Omental fat pad (tissue), 4 donors: ENCODE results near the gene METTL9. TPM values are rescaled to one million over a fixed set of nuclear protein-coding genes. Genes with fewer than 3 reads are reported as not detected.
A peak's percentile ranks its signal among the peaks of the same experiment; 100 is the strongest.
"Not testable (repeated sequence)": the region's sequence is repeated elsewhere in the genome, so short reads cannot be mapped to it uniquely, and the experiment has no call there.

Experiments
- ATAC-seq: fragments of 150-250 bp; one replicate; pipeline ENCODE4 v1.9.1; 2016; ENCODE audit warnings: mild to moderate bottlenecking, moderate library complexity; ENCODE audit not compliant: low FRiP score
- DNase-seq: peaks from one replicate; pipeline ENCODE4 v3.0.0-alpha.2; 2019; ENCODE audit warnings: low spot score
- total RNA-seq, 4 donors: library from RNA; depleted of rRNA; stranded (reverse); fragments of >200 nt; gene quantifications; one replicate each; pipeline ENCODE4 v1.1.0, GENCODE V29; 2016
- TF ChIP-seq, protein P1 (sequence below), 3 donors: fragments of 450-650 bp; IDR thresholded peaks; one replicate each; pipeline ENCODE4 v1.5.1; 2016 to 2017; ENCODE audit warnings: antibody characterized with exemption in 3 of 3, mild to moderate bottlenecking in 3 of 3, moderate library complexity in 2 of 3

Gene METTL9
- 100 to 1,000 TPM in 3 of 4 donors, 10 to 100 TPM in 1; 98.9 to 195 (median 114) TPM for total RNA-seq

GRCh38 chr16:21599122-21600030 lies at the start of gene METTL9:
Gene METTL9, plus strand, starts transcription at chr16:21599577. Its CDS starts 157 bp downstream, at chr16:21599734.
- ATAC-seq (peak; percentile 98), DNase-seq (peak; percentile 73)
- TF ChIP-seq, protein P1, sequence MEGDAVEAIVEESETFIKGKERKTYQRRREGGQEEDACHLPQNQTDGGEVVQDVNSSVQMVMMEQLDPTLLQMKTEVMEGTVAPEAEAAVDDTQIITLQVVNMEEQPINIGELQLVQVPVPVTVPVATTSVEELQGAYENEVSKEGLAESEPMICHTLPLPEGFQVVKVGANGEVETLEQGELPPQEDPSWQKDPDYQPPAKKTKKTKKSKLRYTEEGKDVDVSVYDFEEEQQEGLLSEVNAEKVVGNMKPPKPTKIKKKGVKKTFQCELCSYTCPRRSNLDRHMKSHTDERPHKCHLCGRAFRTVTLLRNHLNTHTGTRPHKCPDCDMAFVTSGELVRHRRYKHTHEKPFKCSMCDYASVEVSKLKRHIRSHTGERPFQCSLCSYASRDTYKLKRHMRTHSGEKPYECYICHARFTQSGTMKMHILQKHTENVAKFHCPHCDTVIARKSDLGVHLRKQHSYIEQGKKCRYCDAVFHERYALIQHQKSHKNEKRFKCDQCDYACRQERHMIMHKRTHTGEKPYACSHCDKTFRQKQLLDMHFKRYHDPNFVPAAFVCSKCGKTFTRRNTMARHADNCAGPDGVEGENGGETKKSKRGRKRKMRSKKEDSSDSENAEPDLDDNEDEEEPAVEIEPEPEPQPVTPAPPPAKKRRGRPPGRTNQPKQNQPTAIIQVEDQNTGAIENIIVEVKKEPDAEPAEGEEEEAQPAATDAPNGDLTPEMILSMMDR (IDR thresholded peaks at IDR 0.05) = no peak

GRCh38 chr16:21549975-21550374 lies 49.4 kb upstream of the METTL9 start:
- not testable (repeated sequence) for DNase-seq, ATAC-seq

GRCh38 chr16:21550435-21550834 lies 48.9 kb upstream of the METTL9 start:
- not testable (repeated sequence) for ATAC-seq, DNase-seq

DNA sequence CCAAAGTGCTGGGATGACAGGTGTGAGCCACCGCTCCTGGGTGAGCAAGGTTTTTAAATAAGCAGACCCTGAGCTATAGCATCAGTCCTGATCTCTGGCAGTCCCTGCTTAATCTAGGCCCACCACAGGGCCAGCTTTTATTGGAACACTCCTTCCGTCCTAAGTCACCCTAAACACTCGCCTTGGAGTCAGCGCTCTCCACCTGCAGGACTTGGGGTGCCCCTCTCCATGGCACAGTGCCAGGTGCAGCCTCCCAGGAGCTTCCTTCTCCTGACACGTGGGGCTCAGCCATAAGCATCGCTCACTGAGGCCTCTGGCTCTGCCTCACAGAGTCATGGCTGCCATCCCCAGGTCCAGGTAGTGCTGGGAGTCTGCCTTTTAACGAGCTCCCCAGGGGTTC lies 48.3 kb upstream of the METTL9 start:
- ATAC-seq, DNase-seq: not testable (repeated sequence)

DNA sequence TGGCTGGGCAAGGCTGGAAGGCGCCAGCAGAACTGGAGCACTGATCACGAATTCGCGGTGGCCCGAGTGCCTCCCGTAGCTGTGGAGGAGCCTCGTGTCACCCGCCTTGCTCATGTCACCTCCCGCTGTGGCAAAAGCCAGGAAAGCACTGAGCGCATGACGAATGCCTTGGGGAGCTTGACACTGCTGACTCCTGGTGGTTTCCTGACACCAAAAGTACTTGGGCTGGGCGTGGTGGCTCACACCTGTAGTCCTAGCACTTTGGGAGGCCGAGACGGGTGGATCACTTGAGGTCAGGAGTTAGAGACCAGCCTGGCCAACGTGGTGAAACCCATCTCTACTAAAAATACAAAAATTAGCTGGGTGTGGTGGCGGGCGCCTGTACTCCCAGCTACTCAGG lies 47.8 kb upstream of the METTL9 start:
- ATAC-seq, DNase-seq: not testable (repeated sequence)

GRCh38 chr16:21553481-21554296 lies 45.7 kb upstream of the METTL9 start:
- DNase-seq, ATAC-seq: not testable (repeated sequence)

DNA sequence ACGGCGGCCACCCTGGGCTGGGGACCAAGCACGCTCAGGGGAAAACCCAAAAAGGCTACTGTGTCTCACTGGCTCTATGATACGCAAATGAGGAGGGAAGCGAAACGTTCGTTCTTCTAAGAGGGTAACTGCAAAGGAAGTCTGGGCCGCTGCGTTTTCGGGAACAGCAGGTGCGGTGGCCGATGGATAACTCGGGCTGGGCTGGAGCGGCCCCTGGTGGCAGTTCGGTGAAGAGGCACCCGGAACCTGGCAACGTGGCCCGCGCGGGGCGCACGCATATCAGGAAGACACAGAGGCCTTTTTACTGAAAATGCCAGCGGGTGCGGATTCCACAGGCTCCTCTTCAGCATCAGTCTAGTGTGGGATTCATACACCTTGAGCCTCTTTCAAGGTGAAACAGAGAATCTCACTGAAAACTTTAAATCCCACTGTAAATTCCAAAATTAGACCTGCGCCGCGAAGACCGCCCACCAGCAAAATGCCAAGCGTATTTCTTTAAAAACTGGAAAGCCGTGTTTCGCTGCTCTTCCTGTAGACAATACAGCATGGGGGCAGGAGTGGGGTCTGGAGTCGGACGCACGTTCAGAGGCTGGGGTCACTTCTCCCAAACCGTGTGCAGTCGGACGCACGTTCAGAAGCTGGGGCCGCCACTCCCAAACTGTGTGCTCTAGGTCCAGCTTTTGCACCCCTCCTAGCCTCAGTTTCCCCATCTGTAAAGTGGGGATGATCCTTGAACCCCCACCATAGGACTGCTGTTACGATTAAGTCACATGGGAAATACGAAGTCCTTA lies 44.4 kb upstream of the METTL9 start:
- ATAC-seq = peak; percentile 55
- peak; percentile 64 for DNase-seq
- TF ChIP-seq, protein P1 (IDR thresholded peaks at IDR 0.05) = peak in 2 of 3 donors; percentile 75 to 83

- ATAC-seq, DNase-seq: not testable (repeated sequence)
These were observed 43.8 kb upstream of the METTL9 start for GRCh38 chr16:21555621-21556020.

DNA sequence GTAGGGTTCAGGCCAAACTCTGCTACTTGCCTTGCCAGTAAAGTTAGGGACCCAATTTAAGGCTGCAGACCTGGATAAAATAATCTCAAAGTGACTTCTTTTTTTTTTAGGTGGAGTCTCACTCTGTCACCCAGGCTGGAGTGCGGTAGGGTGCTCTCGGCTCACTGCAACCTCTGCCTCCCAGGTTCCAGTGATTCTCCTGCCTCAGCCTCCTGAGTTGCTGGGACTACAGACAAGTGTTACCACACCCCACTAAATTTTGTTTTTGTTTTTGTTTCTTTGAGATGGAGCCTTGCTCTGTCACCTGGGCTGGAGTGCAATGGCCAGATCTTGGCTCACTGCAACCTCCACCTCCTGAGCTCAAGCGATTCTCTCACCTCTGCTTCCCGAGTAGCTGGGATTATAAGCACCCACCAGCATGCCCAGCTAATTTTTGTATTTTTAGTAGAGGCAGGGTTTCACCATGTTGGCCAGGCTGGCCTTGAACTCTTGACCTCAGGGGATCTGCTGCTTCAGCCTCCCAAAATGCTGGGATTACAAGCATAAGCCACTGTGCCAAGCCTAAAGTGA lies 43.3 kb upstream of the METTL9 start:
- DNase-seq, ATAC-seq: not testable (repeated sequence)

DNA sequence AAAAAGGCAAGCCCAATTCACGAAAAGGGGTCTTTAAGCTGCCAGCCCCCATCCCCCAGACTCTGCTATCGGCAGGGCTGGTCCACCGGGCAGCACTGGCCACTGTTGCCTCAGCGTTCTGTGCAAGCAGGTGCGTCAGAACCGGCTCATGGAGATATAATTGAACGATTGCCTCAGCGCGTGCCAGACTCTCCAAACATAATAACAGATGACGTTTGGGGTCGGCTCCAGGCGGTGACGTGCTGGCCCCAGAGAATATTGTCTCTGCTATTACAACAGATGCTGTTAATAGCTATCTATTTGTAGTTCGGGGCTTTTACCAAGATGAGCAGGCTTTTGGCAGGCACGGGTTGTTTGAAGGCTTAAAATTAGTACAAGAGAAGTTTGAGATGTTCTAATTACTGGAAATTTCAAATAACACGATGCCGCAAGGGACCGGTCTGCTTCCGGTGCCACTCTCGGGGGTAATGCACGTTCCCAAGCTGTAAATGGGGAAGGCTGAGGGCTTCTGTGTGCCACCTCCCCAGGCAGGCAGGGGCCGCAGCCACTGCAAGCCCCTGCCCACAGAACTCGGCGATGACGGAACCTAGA lies 42.6 kb upstream of the METTL9 start:
- not testable (repeated sequence) for DNase-seq, ATAC-seq
